H1 (cell line): ENCODE measurements around the gene SPEF2. TPM values are rescaled to one million over a fixed set of nuclear protein-coding genes. Genes with fewer than 3 reads are reported as not detected.

Experiments
- CTCF ChIA-PET: fragments of 300-600 bp; sonication (Branson Sonifier 250); formaldehyde crosslinking; loops from one replicate; lab custom pipeline; 2021; ENCODE audit not compliant: partially characterized antibody; lab: Charles Lee
- POLR2A ChIA-PET: fragments of 300-600 bp; sonication (Branson Sonifier 250); formaldehyde crosslinking; loops from one replicate; lab custom pipeline; 2021; ENCODE audit warnings: inconsistent platforms; ENCODE audit not compliant: partially characterized antibody; lab: Charles Lee
- DNase-seq, 2 experiments: peaks; one replicate each; pipeline versions ENCODE4 v3.0.0 to v3.0.0-alpha.2; 2010 to 2022; ENCODE audit warnings: low spot score in 2 of 2, low read depth in 1 of 2, mixed read lengths in 1 of 2
- FAIRE-seq: peaks from 2 replicates; lab custom pipeline; 2011; peaks lifted over from hg19 to GRCh38; lab: Jason Lieb, UNC
- H2AFZ ChIP-seq: 2 replicates; pipeline ENCODE4 v1.8.1; 2012; ENCODE audit warnings: low read length, inconsistent platforms
- H2AK5ac ChIP-seq: 2 replicates; pipeline ENCODE4 v1.6.1; 2013; ENCODE audit warnings: low read depth, low read length
- H2BK120ac ChIP-seq: replicated peaks from 2 replicates; pipeline ENCODE3; 2013; ENCODE audit warnings: low read depth, low read length, inconsistent platforms
- H2BK12ac ChIP-seq: 2 replicates; pipeline ENCODE4 v1.6.1; 2013; ENCODE audit warnings: low read depth, low read length
- H2BK15ac ChIP-seq: 2 replicates; pipeline ENCODE4 v1.6.1; 2013; ENCODE audit warnings: low read length
- H2BK20ac ChIP-seq: 2 replicates; pipeline ENCODE4 v1.6.1; 2013; ENCODE audit warnings: low read length
- H2BK5ac ChIP-seq: 2 replicates; pipeline ENCODE4 v1.6.1; 2013; ENCODE audit warnings: low read depth, low read length
- H3K14ac ChIP-seq: 2 replicates; pipeline ENCODE4 v1.6.1; 2013; ENCODE audit warnings: inconsistent platforms; ENCODE audit not compliant: insufficient read length
- H3K18ac ChIP-seq: 2 replicates; pipeline ENCODE4 v1.6.1; 2013; ENCODE audit warnings: low read length; ENCODE audit errors: extremely low read depth
- H3K23ac ChIP-seq: 2 replicates; pipeline ENCODE4 v1.6.1; 2013; ENCODE audit warnings: inconsistent platforms; ENCODE audit not compliant: insufficient read length
- H3K23me2 ChIP-seq: 2 replicates; pipeline ENCODE4 v1.6.1; 2013; ENCODE audit warnings: low read depth, low read length
- H3K27ac ChIP-seq: 2 replicates; pipeline ENCODE4 v1.6.1; 2011; ENCODE audit warnings: low read depth, low read length, inconsistent platforms
- H3K27me3 ChIP-seq, 4 experiments: replicated peaks in 1 of 4; 1 replicate in 1 of 4; 2 replicates in 3 of 4; pipeline versions ENCODE4 v1.6.1 to v1.8.1; 2011 to 2013; ENCODE audit warnings: low read length in 3 of 4, mild to moderate bottlenecking in 3 of 4, inconsistent platforms in 2 of 4, mixed read lengths in 2 of 4, moderate library complexity in 1 of 4; ENCODE audit not compliant: control insufficient read depth in 3 of 4, insufficient read depth in 3 of 4; ENCODE audit errors: extremely low read depth in 1 of 4
- H3K36me3 ChIP-seq, 4 experiments: 2 replicates each; pipeline versions ENCODE4 v1.6.1 to v1.8.1; 2011 to 2013; ENCODE audit warnings: mild to moderate bottlenecking in 4 of 4, low read length in 3 of 4, moderate library complexity in 2 of 4, control low read depth in 1 of 4, inconsistent platforms in 1 of 4; ENCODE audit not compliant: insufficient read depth in 4 of 4, control insufficient read depth in 2 of 4
- H3K4ac ChIP-seq: replicated peaks from 2 replicates; pipeline ENCODE3; 2013; ENCODE audit warnings: low read length, low read depth, mixed read lengths, inconsistent platforms; ENCODE audit not compliant: insufficient read length
- H3K4me1 ChIP-seq, 4 experiments: replicated peaks in 1 of 4; 1 replicate in 1 of 4; 2 replicates in 3 of 4; pipeline versions ENCODE4 v1.6.1 to v1.8.1; 2011 to 2013; ENCODE audit warnings: low read length in 3 of 4, inconsistent platforms in 2 of 4, mixed read lengths in 1 of 4; ENCODE audit not compliant: insufficient read depth in 4 of 4, control insufficient read depth in 3 of 4
- H3K4me2 ChIP-seq, 2 experiments: 2 replicates each; pipeline versions ENCODE4 v1.6.1 to v1.8.1; 2011 to 2013; ENCODE audit warnings: low read depth in 2 of 2, low read length in 2 of 2, control low read depth in 1 of 2, inconsistent platforms in 1 of 2, mild to moderate bottlenecking in 1 of 2; ENCODE audit not compliant: insufficient read depth in 1 of 2
- H3K4me3 ChIP-seq, 4 experiments: fragments of 200-600, 300-600 bp in 1 of 4; sonication (generic), shearing (Covaris generic), sonication (Bioruptor Twin) in 1 of 4; 2 replicates each; pipeline versions ENCODE4 v1.5.1 to v1.8.1; 2011 to 2016; ENCODE audit warnings: low read length in 4 of 4, low read depth in 3 of 4, control low read depth in 2 of 4, inconsistent platforms in 2 of 4, mild to moderate bottlenecking in 2 of 4, mixed read lengths in 1 of 4, moderate library complexity in 1 of 4; ENCODE audit not compliant: insufficient read depth in 2 of 4; ENCODE audit errors: extremely low read depth in 1 of 4
- H3K56ac ChIP-seq: replicated peaks from 2 replicates; pipeline ENCODE3; 2013; ENCODE audit warnings: low read depth, mild to moderate bottlenecking, mixed read lengths, low read length, inconsistent platforms; ENCODE audit not compliant: insufficient read length
- H3K79me1 ChIP-seq: 2 replicates; pipeline ENCODE4 v1.6.1; 2013; ENCODE audit warnings: low read depth, low read length, control low read depth
- H3K79me2 ChIP-seq, 2 experiments: 2 replicates each; pipeline versions ENCODE4 v1.6.1 to v1.8.1; 2012 to 2013; ENCODE audit warnings: low read length in 2 of 2, mild to moderate bottlenecking in 2 of 2, inconsistent platforms in 1 of 2; ENCODE audit not compliant: insufficient read depth in 2 of 2, control insufficient read depth in 1 of 2
- H3K9ac ChIP-seq, 4 experiments: replicated peaks in 1 of 4; 1 replicate in 1 of 4; 2 replicates in 3 of 4; pipeline versions ENCODE4 v1.6.1 to v1.8.1; 2011 to 2013; ENCODE audit warnings: low read depth in 3 of 4, low read length in 3 of 4, control low read depth in 2 of 4, mild to moderate bottlenecking in 2 of 4, moderate library complexity in 2 of 4, inconsistent platforms in 1 of 4; ENCODE audit errors: extremely low read depth in 1 of 4
- H3K9me3 ChIP-seq, 2 experiments: 2 replicates each; pipeline versions ENCODE4 v1.6.1 to v1.8.1; 2012 to 2013; ENCODE audit warnings: mild to moderate bottlenecking in 2 of 2, moderate library complexity in 2 of 2, control low read depth in 1 of 2, inconsistent platforms in 1 of 2, low read depth in 1 of 2, low read length in 1 of 2, mixed read lengths in 1 of 2; ENCODE audit not compliant: insufficient read depth in 2 of 2
- H4K20me1 ChIP-seq, 2 experiments: replicated peaks in 1 of 2; 2 replicates each; pipeline versions ENCODE3 to v1.8.1; 2011 to 2013; ENCODE audit warnings: inconsistent platforms in 2 of 2, low read length in 2 of 2, mild to moderate bottlenecking in 1 of 2; ENCODE audit not compliant: insufficient read depth in 2 of 2, control insufficient read depth in 1 of 2
- H4K5ac ChIP-seq: 2 replicates; pipeline ENCODE4 v1.6.1; 2013; ENCODE audit warnings: low read length, low read depth, mixed read lengths, inconsistent platforms; ENCODE audit not compliant: insufficient read length
- H4K8ac ChIP-seq: 2 replicates; pipeline ENCODE4 v1.8.0; 2013; ENCODE audit warnings: mild to moderate bottlenecking, moderate library complexity, low read length, inconsistent platforms; ENCODE audit not compliant: insufficient read depth; ENCODE audit errors: extremely low read depth
- H4K91ac ChIP-seq: replicated peaks from 2 replicates; pipeline ENCODE3; 2013; ENCODE audit warnings: low read length, mixed read lengths, inconsistent platforms; ENCODE audit not compliant: insufficient read length
- CEBPB ChIP-seq: IDR thresholded peaks from 2 replicates; pipeline ENCODE4 v1.6.1; 2012; ENCODE audit warnings: low read depth, low read length
- CREB1 ChIP-seq: IDR thresholded peaks from 2 replicates; pipeline ENCODE4 v1.6.1; 2012; ENCODE audit warnings: inconsistent platforms
- POLR2A ChIP-seq, 2 experiments: IDR thresholded peaks; 1 replicate in 1 of 2; 2 replicates in 1 of 2; pipeline ENCODE4 v1.6.1; 2011; ENCODE audit warnings: low read depth in 2 of 2, low read length in 2 of 2, mild to moderate bottlenecking in 2 of 2; ENCODE audit errors: control extremely low read depth in 1 of 2
- YY1 ChIP-seq: IDR thresholded peaks from 2 replicates; pipeline ENCODE4 v1.6.1; 2011; ENCODE audit warnings: low read depth, mild to moderate bottlenecking, low read length
- WGBS, 2 experiments: shearing (Covaris generic) in 1 of 2; methylation state at CpG; one replicate each; pipeline versions ENCODE4 v1.1.6 to v1.1.7; 2013 to 2015; ENCODE audit warnings: low lambda C conversion rate in 2 of 2, mixed read lengths in 2 of 2, inconsistent platforms in 1 of 2, low coverage in 1 of 2, missing lambda C conversion rate in 1 of 2; ENCODE audit not compliant: insufficient replicate concordance in 2 of 2, insufficient coverage in 1 of 2, insufficient read length in 1 of 2; ENCODE audit errors: extremely low coverage in 1 of 2, missing lambda C conversion rate in 1 of 2; 5-methylcytosine and 5-hydroxymethylcytosine counted together
- polyA plus RNA-seq, 7 experiments: library from polyadenylated mRNA; depleted of rRNA in 3 of 7; stranded (reverse) in 5 of 7; unstranded in 2 of 7; fragments of >200 nt in 5 of 7; fragments of 200-250 nt in 2 of 7; gene quantifications; 1 replicate in 5 of 7; 2 replicates in 1 of 7; 4 replicates in 1 of 7; pipeline versions ENCODE4 v1.2.1 to v1.2.3, GENCODE V29; 2011 to 2013; ENCODE audit warnings: missing spikeins in 2 of 7, mixed read lengths in 2 of 7
- total RNA-seq: library from RNA; stranded (reverse); fragmentation: NEBNext Ultra II Directional; extraction: Animal tissue kit (Norgen Biotek cat#: 25700); gene quantifications from 2 replicates; pipeline ENCODE4 v1.2.1, GENCODE V29; 2021

Gene SPEF2
- total and polyA plus RNA-seq, 2 of the 8 experiments (the other 6 are each of a cell fraction or from before 2014, with no cell fraction given): 0.14 to 0.73 TPM

- no peaks in the 10 kb centered on the region for H3K23me2 ChIP-seq
- TF ChIP-seq CEBPB (no peak), POLR2A (IDR thresholded peaks at IDR 0.05; ENCODE audit: control extremely low read depth in 1 of 2, low read depth in 2 of 2, low read length in 2 of 2) (no peak), YY1 (no peak), CREB1 (no peak)
- no peak overlapping the region for H3K4ac ChIP-seq
- no peak overlapping the region for H2BK120ac ChIP-seq
- no peak overlapping the region for H3K9ac ChIP-seq
- no peak overlapping the region for H3K56ac ChIP-seq
- no peak overlapping the region for H4K91ac ChIP-seq
- ChIA-PET CTCF (no interaction called here), POLR2A (interaction anchor here (1.0 kb wide), 1 partner anchor 358 kb away, joined by 3 read pairs; the partner anchor contains the start of gene PRLR)
- no peaks in the 10 kb centered on the region for H4K20me1 ChIP-seq
- FAIRE-seq (no peak), DNase-seq (no peak)
- no peak overlapping the region for H2BK12ac ChIP-seq
- H4K8ac ChIP-seq: no peak overlapping the region
- no peaks in the 10 kb centered on the region for H3K4me1 ChIP-seq
- WGBS, 2 experiments: 85% methylated on average over 2 of the region's 2 CpGs; no CpG with 5 or more reads in 1 of the 2 experiments
- H2BK20ac ChIP-seq: no peak overlapping the region
- no peak overlapping the region for H3K14ac ChIP-seq
- no peak overlapping the region for H2BK5ac ChIP-seq
- H2AFZ ChIP-seq: no peak overlapping the region
- no peak overlapping the region for H3K23ac ChIP-seq
- no peak overlapping the region for H2BK15ac ChIP-seq
- no peaks in the 10 kb centered on the region for H3K79me2 ChIP-seq
- H3K4me3 ChIP-seq: no peak overlapping the region
- H4K5ac ChIP-seq: no peak overlapping the region
- no peak overlapping the region for H3K18ac ChIP-seq
- no peaks in the 10 kb centered on the region for H3K36me3 ChIP-seq
- no peak overlapping the region for H3K4me2 ChIP-seq
- H3K27ac ChIP-seq: no peak overlapping the region
- H3K9me3 ChIP-seq: no peaks in the 10 kb centered on the region
- no peak overlapping the region for H2AK5ac ChIP-seq
- H3K27me3 ChIP-seq: no peaks in the 10 kb centered on the region
- H3K79me1 ChIP-seq: no peaks in the 10 kb centered on the region
Observed at GRCh38 chr5:35587419-35587818, 30.2 kb upstream of the SPEF2 start.
